ENCODE measurements around the gene NCOA1. TPM values are rescaled to one million over a fixed set of nuclear protein-coding genes. Genes with fewer than 3 reads are reported as not detected.

Gene NCOA1
- total RNA-seq, 4 donors from 2014 or later: 33.9 to 91.2 (median 60.1) TPM

- TF ChIP-seq POLR2A (IDR thresholded peaks at IDR 0.05): no peak
- TF ChIP-seq, protein P1, sequence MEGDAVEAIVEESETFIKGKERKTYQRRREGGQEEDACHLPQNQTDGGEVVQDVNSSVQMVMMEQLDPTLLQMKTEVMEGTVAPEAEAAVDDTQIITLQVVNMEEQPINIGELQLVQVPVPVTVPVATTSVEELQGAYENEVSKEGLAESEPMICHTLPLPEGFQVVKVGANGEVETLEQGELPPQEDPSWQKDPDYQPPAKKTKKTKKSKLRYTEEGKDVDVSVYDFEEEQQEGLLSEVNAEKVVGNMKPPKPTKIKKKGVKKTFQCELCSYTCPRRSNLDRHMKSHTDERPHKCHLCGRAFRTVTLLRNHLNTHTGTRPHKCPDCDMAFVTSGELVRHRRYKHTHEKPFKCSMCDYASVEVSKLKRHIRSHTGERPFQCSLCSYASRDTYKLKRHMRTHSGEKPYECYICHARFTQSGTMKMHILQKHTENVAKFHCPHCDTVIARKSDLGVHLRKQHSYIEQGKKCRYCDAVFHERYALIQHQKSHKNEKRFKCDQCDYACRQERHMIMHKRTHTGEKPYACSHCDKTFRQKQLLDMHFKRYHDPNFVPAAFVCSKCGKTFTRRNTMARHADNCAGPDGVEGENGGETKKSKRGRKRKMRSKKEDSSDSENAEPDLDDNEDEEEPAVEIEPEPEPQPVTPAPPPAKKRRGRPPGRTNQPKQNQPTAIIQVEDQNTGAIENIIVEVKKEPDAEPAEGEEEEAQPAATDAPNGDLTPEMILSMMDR (IDR thresholded peaks at IDR 0.05 in 4 of 5, conservative IDR thresholded peaks at IDR 0.05 in 1 of 5): no peak
- Histone ChIP-seq H3K9me3 (no peaks in the 10 kb centered on the region), H3K27ac (no peak overlapping the region), H3K27me3 (no peaks in the 10 kb centered on the region), H3K4me1 (peaks cover 57 to 63% of the 10 kb centered on the region in 2 donors), H3K4me3 (no peak overlapping the region), H3K36me3 (no peaks in the 10 kb centered on the region)
- ATAC-seq: no peak
- no peak for DNase-seq
- in situ Hi-C loops (cut with MboI; ENCODE audit: low sequenced_read_pairs in 4 of 4): no loop called here
- intact Hi-C loops (cut with DNase I; ENCODE audit: low total_unique reads): no loop called here
Measured at GRCh38 chr2:24620936-24621335, 129.9 kb downstream of the NCOA1 start.

DNA sequence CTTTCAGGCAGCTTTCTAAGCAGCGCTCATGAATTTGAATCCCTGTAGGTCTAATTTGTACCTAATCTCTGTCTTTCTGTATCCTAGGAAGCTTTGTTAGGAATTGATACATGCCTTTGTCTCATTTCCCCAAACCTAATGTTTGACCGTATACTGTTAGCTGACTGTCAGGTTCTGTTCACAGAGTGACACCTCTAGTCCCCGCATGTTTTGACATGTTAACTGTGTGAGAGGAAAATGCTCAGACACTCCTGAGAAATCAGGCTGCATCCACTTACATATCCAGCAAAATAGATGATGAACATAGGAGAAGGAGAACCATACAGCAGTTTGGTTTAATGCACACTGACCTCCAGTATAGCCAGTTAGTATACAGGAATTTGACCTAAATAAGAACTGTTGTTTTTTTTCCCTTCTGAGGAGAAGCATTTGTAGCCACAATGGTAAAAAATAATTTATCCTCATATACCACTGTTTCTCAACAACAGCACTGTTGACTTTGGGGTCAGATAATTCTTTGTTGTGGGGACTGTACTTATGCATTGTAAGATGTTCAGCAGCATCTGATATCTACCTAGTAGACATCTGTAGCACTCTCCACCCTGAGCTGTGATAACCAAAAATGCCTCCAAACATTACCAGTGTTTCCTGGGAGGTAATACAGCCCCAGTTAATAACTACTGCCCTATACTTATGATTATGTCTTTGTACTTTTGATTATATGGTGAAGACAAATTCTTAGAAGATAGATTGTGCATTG is 130.9 kb downstream of the NCOA1 start:
- in situ Hi-C loops (cut with MboI; ENCODE audit: low sequenced_read_pairs in 4 of 4): no loop called here
- H3K9me3 ChIP-seq: no peaks in the 10 kb centered on the region
- H3K27me3 ChIP-seq: no peaks in the 10 kb centered on the region
- intact Hi-C loops (cut with DNase I; ENCODE audit: low total_unique reads): no loop called here
- H3K27ac ChIP-seq: no peak overlapping the region
- DNase-seq (no peak), ATAC-seq (no peak)
- H3K4me3 ChIP-seq: no peak overlapping the region
- no peaks in the 10 kb centered on the region for H3K36me3 ChIP-seq
- TF ChIP-seq, protein P1 (IDR thresholded peaks at IDR 0.05 in 4 of 5, conservative IDR thresholded peaks at IDR 0.05 in 1 of 5): no peak
- TF ChIP-seq POLR2A (IDR thresholded peaks at IDR 0.05): no peak
- peaks cover 55 to 61% of the 10 kb centered on the region in 2 donors for H3K4me1 ChIP-seq

DNA sequence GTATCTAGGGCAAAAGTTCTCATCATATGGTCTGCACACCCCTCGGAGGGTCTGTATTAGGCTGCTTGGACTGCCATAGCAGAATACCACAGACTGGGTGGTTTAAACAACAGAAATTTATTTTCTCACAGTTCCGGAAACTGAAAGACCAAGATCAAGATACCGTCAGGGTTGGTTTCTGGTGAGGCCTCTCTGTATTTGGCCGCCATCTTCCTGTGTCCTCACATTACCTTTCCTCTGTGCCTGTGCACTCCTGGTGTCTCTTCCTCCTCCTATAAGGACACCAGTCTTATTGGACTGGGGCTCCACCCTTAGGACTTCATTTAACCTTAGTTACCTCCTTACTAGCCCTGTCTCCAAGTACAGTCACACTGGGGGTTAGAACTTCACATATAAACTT is 132.5 kb downstream of the NCOA1 start:
- Histone ChIP-seq H3K9me3 (no peaks in the 10 kb centered on the region), H3K27ac (no peak overlapping the region), H3K4me3 (no peak overlapping the region), H3K4me1 (peaks cover 41 to 47% of the 10 kb centered on the region in 2 donors), H3K36me3 (no peaks in the 10 kb centered on the region), H3K27me3 (no peaks in the 10 kb centered on the region)
- TF ChIP-seq, protein P1 (IDR thresholded peaks at IDR 0.05 in 4 of 5, conservative IDR thresholded peaks at IDR 0.05 in 1 of 5): no peak
- no peak for TF ChIP-seq POLR2A (IDR thresholded peaks at IDR 0.05)
- DNase-seq (no peak), ATAC-seq (no peak)
- intact Hi-C loops (cut with DNase I; ENCODE audit: low total_unique reads): no loop called here
- in situ Hi-C loops (cut with MboI; ENCODE audit: low sequenced_read_pairs in 4 of 4): no loop called here

GRCh38 chr2:24625728-24626127 is 134.7 kb downstream of the NCOA1 start:
- intact Hi-C loops (cut with DNase I; ENCODE audit: low total_unique reads): no loop called here

More at GRCh38 chr2:24625728-24626127, 134.7 kb downstream of the NCOA1 start:
- no peak for DNase-seq
- no peak for ATAC-seq
- TF ChIP-seq, protein P1 (IDR thresholded peaks at IDR 0.05 in 4 of 5, conservative IDR thresholded peaks at IDR 0.05 in 1 of 5): no peak
- no peaks in the 10 kb centered on the region for H3K9me3 ChIP-seq
- in situ Hi-C loops (cut with MboI; ENCODE audit: low sequenced_read_pairs in 4 of 4): no loop called here
- H3K4me3 ChIP-seq: no peak overlapping the region
- H3K27ac ChIP-seq: no peak overlapping the region
- no peaks in the 10 kb centered on the region for H3K27me3 ChIP-seq
- no peaks in the 10 kb centered on the region for H3K36me3 ChIP-seq
- peaks cover 38 to 44% of the 10 kb centered on the region in 2 donors for H3K4me1 ChIP-seq
